Liver (tissue), 3 donors: ENCODE measurements around the gene ADIRF.
"Not testable (repeated sequence)": the region's sequence is repeated elsewhere in the genome, so short reads cannot be mapped to it uniquely, and the experiment has no call there.

Experiments
- CTCF ChIP-seq: fragments of 150-350 bp; IDR thresholded peaks from 2 replicates; pipeline ENCODE4 v1.5.1; 2017; ENCODE audit warnings: improper control_type of control experiment, low read depth, low read length; ENCODE audit not compliant: missing input control
- EGR1 ChIP-seq, 2 donors: IDR thresholded peaks; 2 replicates each; pipeline ENCODE4 v1.6.1; 2016 to 2018; ENCODE audit warnings: antibody characterized with exemption in 2 of 2, low read depth in 2 of 2
- FOXA1 ChIP-seq: IDR thresholded peaks from 2 replicates; pipeline ENCODE4 v1.6.1; 2016; ENCODE audit warnings: antibody characterized with exemption
- MAX ChIP-seq: IDR thresholded peaks from 2 replicates; pipeline ENCODE4 v1.6.1; 2016; ENCODE audit warnings: antibody characterized with exemption
- SP1 ChIP-seq: IDR thresholded peaks from 2 replicates; pipeline ENCODE4 v1.6.1; 2018; ENCODE audit warnings: antibody characterized with exemption, mild to moderate bottlenecking
- YY1 ChIP-seq: IDR thresholded peaks from 2 replicates; pipeline ENCODE4 v1.6.1; 2016; ENCODE audit warnings: antibody characterized with exemption, mild to moderate bottlenecking
- donor health status: healthy.
- donor health status: healthy.

GRCh38 chr10:87013528-87013927 lies 45.2 kb downstream of the ADIRF start:
- not testable (repeated sequence) for TF ChIP-seq CTCF; SP1; YY1; FOXA1; MAX; EGR1 (IDR thresholded peaks at IDR 0.05; ENCODE audit: low read depth in 2 of 2)
